ENCODE results near the gene FZD2.
"Not testable (repeated sequence)": the region's sequence is repeated elsewhere in the genome, so short reads cannot be mapped to it uniquely, and the experiment has no call there.

The FZD2 gene

GRCh38 chr17:44556832-44557606 is at the start of gene FZD2:
FZD2 (plus strand) TSS chr17:44557484; CDS start chr17:44557689, 205 bp downstream.
- in situ Hi-C loops (cut with MboI; ENCODE audit: low sequenced_read_pairs), result no loop called here

GRCh38 chr17:44511241-44512134 is 45.8 kb upstream of the FZD2 start:
- in situ Hi-C loops (cut with MboI; ENCODE audit: low sequenced_read_pairs), result loop anchor here (25.0 kb wide), 1 partner anchor 299 kb away; the partner anchor contains the start of gene UBTF

GRCh38 chr17:44518032-44518431 is 39.3 kb upstream of the FZD2 start:
- in situ Hi-C loops (cut with MboI; ENCODE audit: low sequenced_read_pairs), result loop anchor here (25.0 kb wide), 1 partner anchor 306 kb away; the partner anchor contains the start of gene UBTF

GRCh38 chr17:44522883-44523671 is 34.2 kb upstream of the FZD2 start:
- in situ Hi-C loops (cut with MboI; ENCODE audit: low sequenced_read_pairs), result loop anchor here (5.0 to 25.0 kb wide), 2 partner anchors 121 to 311 kb away; partner anchors contain the start of gene UBTF

- in situ Hi-C loops (cut with MboI; ENCODE audit: low sequenced_read_pairs), result loop anchor here (5.0 to 25.0 kb wide), 2 partner anchors 121 to 311 kb away; partner anchors contain the start of gene UBTF
Observed at GRCh38 chr17:44523672-44523972, 33.7 kb upstream of the FZD2 start.

GRCh38 chr17:44527102-44527501 is 30.2 kb upstream of the FZD2 start:
- in situ Hi-C loops (cut with MboI; ENCODE audit: low sequenced_read_pairs), result no loop called here

GRCh38 chr17:44527954-44528353 is 29.3 kb upstream of the FZD2 start:
- in situ Hi-C loops (cut with MboI; ENCODE audit: low sequenced_read_pairs), result no loop called here

GRCh38 chr17:44529864-44530263 is 27.4 kb upstream of the FZD2 start:
- in situ Hi-C loops (cut with MboI; ENCODE audit: low sequenced_read_pairs), result no loop called here

GRCh38 chr17:44530896-44531418 is 26.3 kb upstream of the FZD2 start:
- in situ Hi-C loops (cut with MboI; ENCODE audit: low sequenced_read_pairs), result no loop called here

- in situ Hi-C loops (cut with MboI; ENCODE audit: low sequenced_read_pairs), result no loop called here
Observed at GRCh38 chr17:44533533-44534246, 23.6 kb upstream of the FZD2 start.

GRCh38 chr17:44536090-44536953 is 21.0 kb upstream of the FZD2 start:
- in situ Hi-C loops (cut with MboI; ENCODE audit: low sequenced_read_pairs), result no loop called here

GRCh38 chr17:44537922-44538321 is 19.4 kb upstream of the FZD2 start:
- in situ Hi-C loops (cut with MboI; ENCODE audit: low sequenced_read_pairs), result not testable (repeated sequence)

GRCh38 chr17:44539673-44540072 is 17.6 kb upstream of the FZD2 start:
- in situ Hi-C loops (cut with MboI; ENCODE audit: low sequenced_read_pairs), result no loop called here

GRCh38 chr17:44540246-44541084 is 16.8 kb upstream of the FZD2 start:
- in situ Hi-C loops (cut with MboI; ENCODE audit: low sequenced_read_pairs), result no loop called here

- in situ Hi-C loops (cut with MboI; ENCODE audit: low sequenced_read_pairs), result no loop called here
Observed at GRCh38 chr17:44541884-44542581, 15.3 kb upstream of the FZD2 start.

GRCh38 chr17:44543213-44543904 is 13.9 kb upstream of the FZD2 start:
- in situ Hi-C loops (cut with MboI; ENCODE audit: low sequenced_read_pairs), result no loop called here

- in situ Hi-C loops (cut with MboI; ENCODE audit: low sequenced_read_pairs), result no loop called here
Observed at GRCh38 chr17:44543905-44544523, 13.3 kb upstream of the FZD2 start.

Measured in HL-60/S4 (cell line).